ENCODE results near the gene TPM4.
"Not testable (repeated sequence)": the region's sequence is repeated elsewhere in the genome, so short reads cannot be mapped to it uniquely, and the experiment has no call there.

TPM4 gene

DNA sequence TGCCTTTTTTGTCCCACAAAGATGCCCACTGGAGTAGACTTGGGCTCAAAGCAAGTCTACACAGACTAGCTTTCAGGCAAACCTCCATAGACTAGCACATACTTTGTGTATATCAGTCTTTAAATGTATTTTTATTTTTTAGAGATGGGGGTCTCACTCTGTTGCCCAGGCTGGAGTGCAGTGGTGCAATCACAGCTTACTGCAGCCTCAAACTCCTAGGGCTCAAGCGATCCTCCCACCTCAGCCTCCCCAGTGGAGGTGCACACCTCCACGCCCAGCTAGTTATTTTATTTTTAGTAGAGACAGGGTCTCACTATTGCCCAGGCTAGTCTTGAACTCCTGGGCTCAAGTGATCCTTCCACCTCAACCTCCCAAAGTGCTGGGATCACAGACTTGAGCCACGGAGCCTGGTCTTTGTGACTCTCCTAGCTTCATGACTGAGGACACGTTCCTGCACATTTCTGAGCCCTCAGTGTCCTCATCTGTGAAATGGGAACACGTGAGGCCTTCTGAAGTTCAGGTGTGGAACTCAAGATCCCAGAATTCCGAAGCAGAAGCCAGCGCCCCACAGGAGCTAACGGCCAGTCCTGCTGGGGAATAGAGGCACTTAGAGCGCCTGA, 5.1 kb upstream of the TPM4 start:
- no peak for DNase-seq (ENCODE audit: low read depth, low spot score)

DNA sequence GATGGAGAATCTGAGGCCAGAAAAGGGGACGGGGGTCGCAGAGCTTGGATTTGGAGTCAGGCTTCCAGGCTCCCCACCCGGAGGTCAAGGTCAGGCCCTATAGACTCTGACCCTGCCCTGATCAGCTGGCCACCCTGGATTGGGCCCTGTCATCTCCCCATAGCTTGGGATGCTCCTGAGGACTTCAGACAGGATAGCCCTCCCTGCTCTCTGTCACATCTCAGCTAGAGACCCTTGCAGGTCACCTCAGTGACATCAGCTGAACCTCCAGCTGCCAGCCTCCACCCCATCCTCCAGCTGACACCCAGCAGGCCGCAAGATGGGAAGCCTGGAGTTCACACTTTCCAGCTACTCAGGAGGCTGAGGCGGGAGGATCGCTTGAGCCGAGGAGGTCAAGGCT, 2.8 kb upstream of the TPM4 start:
- DNase-seq (ENCODE audit: low read depth, low spot score), result no peak

DNA sequence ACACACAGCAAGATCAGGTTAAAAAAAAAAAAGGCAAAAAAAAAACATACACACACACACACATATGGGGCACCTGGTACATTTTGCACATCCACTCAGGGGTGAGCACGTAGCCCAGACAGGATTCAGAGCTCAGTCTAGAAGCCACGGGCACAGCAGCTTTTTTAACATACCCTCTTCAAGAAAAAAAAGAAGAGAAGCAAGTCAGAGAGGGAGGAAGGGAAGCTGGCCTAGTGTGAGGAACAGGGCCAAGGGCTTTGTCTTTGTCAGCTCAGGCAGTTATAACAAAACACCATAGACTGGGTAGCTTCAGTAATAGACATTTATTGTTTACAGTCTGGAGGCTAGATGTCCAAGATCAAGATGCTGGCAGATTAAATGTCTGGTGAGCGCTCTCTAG, 2.3 kb upstream of the TPM4 start:
- no peak for DNase-seq (ENCODE audit: low read depth, low spot score)

DNA sequence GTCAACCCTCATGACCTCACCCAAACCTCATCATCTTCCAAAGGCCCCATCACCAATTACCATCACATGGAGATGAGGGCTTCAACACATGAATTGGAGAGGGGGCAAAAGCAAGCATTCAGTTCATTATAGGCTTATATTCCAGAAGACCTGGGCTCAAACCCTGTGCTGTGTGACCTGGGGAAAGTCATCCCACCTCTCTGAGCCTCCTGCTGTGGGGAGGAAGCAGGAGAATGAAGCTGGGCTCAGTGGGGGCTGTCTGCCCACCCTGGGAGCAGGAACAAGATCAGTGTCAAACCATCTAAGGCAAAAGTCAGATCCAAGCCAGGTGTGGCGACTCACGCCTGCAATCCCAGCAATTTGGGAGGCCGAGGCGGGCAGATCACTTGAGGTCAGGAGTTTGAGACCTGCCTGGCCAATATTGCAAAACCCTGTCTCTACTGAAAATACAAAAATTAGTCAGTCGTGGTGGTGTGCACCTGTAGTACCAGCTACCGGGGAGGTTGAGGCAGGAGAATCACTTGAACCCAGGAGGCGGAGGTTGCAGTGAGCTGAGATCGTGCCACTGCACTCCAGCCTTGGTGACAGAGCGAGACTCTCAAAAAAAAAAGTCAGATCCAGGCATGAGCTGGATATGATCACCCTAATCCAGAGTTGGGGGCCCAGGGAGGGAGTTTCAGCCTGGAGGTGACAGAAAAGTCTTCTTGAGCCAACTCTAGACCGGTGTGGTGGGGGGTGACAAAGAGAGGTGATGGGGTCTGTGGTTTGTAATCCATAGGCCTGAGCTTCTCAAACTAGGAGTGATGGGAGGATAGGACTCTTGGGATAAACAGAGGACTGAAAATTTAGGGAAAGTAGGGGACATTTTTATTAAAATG, 1.6 kb upstream of the TPM4 start:
- DNase-seq (ENCODE audit: low read depth, low spot score), result no peak

DNA sequence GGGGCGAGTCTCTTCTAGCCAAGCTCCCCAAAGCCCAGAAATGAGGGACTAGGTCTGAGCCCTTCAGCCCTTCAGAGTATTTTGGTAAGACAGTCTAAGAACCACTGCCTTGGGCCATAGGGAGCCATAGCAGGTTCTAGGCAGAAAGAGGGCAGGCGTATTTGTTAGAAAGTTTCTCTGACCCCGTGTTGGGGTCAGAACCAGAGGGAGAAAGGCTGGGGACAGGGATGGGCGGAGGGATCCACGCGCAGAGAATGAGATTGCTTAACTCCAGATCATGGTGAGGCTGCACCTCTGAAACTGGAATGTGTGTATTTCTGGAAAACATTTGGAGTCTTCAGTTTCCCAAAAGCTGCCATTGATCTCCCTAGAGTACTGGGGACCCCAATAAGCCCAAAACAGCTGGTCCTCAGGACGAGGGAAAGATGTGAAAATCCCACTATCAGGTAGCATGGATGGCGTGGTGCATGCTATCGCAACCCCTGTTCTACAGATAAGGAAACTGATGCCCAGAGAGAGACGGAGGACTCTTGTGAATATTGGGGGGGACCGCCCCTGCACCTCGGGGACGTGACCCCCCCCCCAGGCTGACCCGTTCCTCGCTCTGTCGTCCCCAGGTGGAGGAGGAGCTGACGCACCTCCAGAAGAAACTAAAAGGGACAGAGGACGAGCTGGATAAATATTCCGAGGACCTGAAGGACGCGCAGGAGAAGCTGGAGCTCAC, 703 bp upstream of the TPM4 start:
- no peak for DNase-seq (ENCODE audit: low read depth, low spot score)

DNA sequence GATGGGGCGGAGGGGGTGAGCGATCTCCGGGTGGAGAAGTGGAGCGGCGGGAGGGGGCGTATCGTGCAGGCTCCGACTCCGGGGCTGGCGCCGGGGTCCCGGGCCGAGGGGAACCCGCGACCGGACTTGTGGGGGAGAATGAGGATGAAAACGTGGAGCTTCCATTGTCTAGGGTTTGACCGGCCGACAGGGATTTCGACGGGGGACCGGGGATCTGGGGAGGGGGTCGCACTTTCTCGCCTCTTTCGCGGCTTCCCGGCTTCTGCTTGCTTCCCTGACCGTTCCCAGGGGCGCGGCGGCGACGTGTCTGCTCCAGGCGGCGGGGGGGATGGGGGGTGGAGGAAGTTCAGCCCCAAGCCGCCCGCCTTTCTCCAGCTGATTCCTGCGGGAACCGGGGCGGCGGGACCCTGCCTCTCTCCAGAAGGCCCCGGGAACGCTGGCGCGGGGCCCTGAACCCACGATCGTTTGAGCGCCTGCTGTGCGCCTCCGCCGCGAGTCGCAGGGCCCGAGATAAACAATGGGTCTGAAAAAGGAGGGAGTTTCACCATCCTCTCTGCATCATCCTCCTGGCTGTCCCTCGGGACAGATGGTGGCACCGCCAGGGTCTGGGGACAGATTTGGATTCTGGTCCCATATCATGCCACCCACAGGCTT, 790 bp downstream of the TPM4 start:
- no peak for DNase-seq (ENCODE audit: low read depth, low spot score)

DNA sequence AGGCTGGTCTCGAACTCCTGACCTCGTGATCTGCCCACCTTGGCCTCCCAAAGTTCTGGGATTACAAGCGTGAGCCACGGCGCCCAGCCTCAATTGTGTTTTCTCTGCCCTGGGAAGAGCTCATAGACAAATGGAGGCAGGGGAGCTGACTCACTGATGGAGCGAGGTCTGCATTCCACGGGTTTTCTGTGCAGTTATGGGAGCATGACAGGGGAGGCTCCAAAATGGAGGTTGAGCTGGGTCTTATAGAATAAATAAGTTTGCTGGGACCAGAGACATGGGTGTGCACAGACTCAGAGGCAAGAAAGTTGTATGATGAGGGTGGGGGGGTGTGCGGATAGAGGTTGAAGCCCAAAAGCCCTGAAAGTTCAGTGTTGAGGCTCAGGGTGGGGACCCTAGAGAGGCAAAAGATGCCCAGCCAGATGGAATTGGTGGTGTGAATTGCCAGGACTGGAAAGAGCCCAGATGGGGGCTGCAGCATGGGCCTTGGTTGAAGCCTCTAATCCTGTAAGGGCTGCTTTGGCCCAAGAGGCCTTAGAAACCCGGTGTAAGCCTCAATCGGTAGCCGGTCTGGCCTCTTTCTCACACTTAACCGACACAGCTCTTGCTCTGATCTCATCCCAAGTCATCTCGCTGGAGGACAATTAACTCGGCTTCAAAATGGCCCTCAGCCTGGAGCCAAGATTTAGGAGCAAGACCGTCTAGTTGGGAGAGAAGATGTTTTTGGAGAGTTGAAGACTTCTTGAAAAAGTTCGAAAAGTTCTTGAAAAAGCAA, 1.9 kb downstream of the TPM4 start:
- DNase-seq (ENCODE audit: low read depth, low spot score), result no peak

DNA sequence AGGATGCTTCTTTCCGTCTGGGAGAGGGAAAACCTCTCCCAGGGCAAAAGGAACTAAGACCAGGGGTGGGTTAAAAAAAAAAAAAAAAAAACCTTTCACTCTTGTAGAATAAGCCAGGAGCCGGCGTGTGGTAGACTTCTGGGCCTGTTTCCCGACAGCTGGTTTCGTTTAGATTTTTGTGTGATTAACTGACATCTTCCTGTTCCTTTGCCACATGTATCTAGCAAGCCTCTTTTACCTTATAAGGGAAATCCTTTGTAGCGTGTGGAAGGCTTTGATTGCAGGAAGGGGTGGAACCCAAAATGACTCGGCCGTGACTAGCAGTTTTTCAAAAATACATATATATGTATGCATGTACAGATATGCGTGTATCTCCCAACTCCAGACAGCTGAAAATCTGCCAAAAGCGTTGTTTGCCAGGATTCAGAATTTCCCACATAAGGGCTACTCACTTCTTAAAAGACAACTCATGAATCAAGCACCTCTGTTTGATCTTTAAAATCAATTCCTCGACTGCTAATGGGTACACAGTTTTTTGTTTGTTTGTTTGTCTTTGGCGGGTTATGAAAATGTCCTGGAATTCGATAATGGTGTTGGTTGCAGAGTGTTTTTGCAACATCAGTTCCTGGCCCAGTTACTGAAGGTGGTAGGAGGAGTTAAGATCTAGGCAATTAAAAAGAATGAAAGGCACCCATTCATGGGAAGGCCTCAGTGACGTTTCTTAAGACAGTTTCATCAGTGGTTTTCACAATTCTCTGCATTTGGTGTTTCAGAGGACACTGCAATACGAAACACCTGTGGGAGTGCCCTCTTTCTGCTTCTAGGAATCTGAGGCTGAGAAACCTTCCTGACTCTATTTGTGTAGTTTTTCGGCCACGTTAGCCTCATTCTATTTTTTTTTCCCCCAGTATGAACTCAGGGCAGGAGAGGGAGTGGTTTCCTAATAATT, 2.7 kb downstream of the TPM4 start:
- peak; percentile 84 for DNase-seq (ENCODE audit: low read depth, low spot score)

DNA sequence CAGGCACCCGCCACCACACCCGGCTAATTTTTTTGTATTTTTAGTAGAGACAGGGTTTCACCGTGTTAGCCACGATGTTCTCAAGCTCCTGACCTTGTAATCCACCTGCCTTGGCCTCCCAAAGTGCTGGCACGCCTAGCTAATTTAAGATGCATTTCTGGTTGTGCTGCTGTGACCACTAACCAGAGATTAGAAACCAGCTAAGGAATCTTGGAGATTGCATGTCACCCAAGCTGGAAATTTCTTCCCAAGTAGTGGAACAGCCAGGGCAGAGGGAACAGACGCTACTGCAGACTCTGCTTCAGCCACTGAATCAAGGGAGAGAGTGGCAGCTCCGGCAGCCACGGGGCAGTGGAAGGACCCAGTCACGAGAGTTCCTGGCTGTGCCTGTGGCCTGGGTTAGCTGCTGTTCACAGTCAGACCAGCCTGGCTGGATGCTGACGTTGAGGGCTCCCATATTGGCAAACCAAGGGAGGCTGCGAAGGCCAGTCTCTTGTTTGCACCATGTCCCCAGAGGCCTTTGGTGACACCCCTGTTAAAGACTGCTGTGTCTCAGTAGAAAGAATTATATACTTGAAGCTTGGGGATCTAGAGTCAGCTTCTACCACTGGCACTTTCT, 7.9 kb downstream of the TPM4 start:
- no peak for DNase-seq (ENCODE audit: low read depth, low spot score)

DNA sequence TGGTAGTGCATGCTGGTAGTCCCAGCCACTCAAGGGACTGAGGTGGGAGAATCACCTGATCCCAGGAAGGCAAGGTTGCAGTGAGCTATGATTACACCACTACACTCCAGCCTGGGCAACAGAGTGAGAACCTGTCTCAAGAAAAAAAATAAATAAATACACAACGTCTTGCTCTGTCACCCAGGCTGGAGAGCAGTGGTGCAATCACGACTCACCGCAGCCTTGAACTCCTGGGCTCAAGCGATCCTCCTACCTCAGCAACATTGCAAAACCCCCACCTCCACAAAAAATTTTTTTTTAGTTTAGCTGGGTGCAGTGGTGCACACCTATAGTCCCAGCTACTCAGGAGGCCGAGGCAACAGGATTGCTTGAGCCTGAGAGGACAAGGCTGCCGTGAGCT, 8.8 kb downstream of the TPM4 start:
- DNase-seq (ENCODE audit: low read depth, low spot score), result no peak

DNA sequence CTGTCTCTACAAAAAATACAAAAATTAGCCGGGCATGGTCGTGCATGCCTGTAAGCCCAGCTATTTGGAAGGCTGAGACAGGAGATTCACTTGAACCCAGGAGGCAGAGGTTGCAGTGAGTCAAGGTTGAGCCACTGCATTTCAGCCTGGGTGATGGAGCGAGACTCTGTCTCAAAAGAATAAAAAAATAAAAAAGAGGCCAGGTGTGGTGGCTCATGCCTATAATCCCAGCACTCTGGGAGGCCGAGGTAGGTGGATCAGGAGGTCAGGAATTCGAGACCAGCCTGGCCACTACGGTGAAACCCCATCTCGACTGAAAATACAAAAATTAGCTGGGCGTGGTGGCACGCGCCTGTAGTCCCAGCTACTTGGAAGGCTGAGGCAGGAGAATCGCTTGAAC, 11.1 kb downstream of the TPM4 start:
- not testable (repeated sequence) for DNase-seq (ENCODE audit: low read depth, low spot score)

DNA sequence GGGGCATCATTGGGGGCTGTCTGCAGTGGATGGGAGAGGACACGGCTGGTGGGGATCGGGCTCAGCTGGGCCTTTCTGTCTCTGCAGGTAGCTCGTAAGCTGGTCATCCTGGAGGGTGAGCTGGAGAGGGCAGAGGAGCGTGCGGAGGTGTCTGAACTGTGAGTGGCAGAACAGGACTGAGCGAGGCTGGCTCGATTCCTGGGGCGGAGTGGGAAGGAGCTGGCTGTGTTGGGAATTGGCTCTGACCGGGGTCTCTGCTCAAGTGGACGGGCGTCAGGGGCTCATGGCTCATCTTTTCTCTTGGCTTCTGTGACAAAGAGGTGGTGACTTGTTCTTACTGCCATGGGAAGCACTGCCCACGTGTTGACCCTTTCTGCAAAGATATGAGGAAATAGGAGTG, 11.6 kb downstream of the TPM4 start:
- DNase-seq (ENCODE audit: low read depth, low spot score), result no peak

DNA sequence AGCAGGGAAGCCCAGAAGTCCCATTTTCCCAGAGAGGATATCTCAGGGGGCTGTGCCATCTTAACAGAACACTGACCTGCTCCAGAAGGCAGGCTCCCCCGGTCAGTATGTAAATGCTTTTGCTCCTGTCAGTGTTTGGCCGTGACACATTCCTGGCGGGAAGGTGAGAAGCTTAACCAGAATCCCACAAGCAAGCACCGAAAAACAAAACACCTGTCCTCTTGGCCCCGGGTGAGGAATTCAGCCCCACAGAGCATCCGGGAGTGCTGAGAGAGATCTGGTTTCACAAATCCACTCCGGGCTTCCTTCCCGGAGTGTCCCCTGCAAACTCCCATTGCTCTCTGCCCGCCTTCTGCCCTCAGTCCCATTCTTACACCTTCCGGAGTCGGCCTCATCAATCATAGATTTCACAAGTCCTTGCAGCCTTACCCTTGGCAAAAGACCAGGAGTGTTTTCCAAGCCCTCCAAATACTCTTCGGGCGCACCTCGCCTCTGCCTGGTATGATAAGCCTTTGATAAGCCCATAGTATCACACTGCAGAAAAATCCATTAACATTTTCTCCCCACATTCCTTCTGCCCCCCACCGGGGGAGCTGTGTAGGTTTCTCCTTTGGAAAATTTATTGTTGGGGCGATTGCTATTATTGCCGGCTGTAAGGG, 12.2 kb downstream of the TPM4 start:
- no peak for DNase-seq (ENCODE audit: low read depth, low spot score)

DNA sequence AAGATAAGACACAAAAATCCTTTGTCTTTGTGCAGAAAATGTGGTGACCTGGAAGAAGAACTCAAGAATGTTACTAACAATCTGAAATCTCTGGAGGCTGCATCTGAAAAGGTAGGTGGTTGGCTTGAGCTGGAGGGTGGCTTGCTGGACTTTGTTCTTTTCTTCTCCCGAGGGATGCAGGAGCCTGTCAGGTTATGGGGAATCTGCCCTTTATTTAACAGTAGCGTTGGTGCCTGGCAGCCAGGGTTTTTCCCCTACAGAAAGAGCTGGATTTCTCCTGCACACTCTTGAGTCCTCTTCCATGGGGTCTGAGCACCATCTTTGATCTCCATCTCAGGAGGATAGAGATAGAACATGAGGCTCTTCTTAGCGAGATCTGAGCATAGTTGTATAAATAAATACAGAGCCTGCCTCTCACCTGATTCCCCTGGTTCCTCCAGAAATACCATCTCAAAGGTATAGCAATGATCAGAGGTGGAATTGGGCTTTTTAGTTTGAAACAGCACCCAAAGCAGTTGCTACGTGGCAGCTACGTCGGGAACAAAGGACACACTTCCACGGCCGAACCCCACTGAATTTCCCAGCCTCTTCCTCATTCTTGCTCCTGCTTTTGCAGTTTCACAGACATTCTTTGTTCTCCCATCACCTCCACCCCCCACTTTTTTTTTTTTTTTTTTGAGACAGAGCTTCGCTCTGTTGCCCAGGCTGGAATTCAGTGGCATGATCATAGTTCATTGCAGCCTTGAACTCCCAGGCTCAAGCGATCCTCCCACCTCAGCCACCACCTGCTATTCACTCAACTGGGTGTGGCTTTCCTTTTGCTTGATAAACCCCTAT, 12.9 kb downstream of the TPM4 start:
- no peak for DNase-seq (ENCODE audit: low read depth, low spot score)

DNA sequence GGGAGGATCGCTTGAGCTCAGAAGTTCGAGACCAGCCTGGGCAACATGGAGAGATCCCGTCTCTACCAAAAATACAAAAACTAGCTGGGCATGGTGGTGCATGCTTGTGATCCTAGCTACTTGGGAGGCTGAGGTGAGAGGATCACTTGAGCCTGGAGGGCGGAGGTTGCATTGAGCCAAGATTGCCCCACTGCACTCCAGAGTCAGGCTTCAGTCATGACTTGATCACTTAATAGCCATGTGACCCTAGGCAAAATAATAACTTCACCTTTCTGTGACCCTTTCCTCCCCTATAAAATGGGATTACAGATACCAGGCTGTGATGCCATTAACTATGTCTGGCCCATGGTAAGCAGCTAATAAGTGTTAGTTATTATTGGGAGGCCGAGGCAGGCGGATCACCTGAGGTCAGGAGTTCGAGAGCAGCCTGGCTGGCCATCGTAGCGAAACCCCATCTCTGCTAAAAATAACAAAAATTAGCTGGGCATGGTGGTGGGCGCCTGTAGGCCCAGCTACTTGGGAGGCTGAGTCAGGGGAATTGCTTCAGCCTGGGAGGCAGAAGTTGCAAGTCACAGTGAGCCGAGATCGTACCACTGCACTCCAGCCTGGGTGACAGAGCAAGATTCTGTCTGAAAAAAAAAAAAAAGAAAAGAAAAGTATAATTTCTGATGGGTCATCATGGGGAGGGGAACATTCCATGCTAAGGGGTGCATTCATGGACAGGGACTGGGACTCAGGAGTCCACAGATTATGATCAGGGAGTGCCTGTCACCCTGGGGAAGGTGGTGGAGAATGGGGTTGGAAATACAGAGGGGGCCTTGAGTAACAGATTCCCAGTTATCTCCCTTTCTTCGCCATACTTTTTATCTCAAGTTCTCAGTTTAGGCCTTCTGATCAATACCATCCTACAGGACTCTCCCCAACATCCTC, 15.5 kb downstream of the TPM4 start:
- DNase-seq (ENCODE audit: low read depth, low spot score), result no peak

DNA sequence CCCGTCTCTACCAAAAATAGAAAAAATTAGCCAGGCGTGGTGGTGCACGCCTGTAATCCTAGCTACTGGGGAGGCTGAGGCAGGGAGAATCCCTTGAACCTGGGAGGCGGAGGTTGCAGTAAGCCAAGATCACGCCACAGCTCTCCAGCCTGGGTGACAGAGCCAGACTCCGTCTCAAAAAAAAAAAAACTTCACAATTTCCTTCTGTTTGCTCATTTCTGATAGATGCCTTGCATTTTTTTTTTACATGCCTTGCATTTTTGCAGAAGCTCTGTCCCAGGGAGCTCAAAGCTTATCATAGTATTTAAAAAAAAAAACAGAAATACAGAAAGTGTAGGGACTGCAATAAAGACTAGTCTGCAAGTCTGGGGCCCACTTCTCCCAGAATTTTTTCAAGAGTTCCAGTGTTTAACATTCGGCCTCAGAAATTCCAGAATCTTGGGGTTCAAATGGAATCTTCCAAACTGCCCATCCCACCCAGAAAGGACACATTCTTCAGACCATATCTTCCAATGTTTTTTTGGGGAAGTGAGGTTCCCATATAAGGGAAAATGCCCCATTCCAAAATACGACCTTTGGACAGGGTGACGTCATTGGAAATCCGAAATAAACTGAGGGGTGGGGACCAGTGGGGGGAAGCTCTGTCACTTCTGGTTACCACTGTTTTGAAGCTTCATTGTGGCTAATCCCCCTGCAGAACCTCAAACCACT, 18.2 kb downstream of the TPM4 start:
- no peak for DNase-seq (ENCODE audit: low read depth, low spot score)
